Stomach (tissue), 4 donors: ENCODE results near the gene IFT172.

Source experiments
- EP300 ChIP-seq: sonication (generic); formaldehyde crosslinking; IDR thresholded peaks from one replicate; pipeline ENCODE4 v1.6.1; 2017; ENCODE audit warnings: antibody characterized with exemption
- POLR2A ChIP-seq, 4 donors: fragments of 450-650 bp; IDR thresholded peaks; one replicate each; pipeline ENCODE4 v1.6.1; 2016; ENCODE audit warnings: antibody characterized with exemption in 4 of 4, control low read depth in 2 of 4, mild to moderate bottlenecking in 1 of 4, moderate library complexity in 1 of 4
- POLR2AphosphoS5 ChIP-seq, 3 donors: sonication (generic); formaldehyde crosslinking; IDR thresholded peaks; one replicate each; pipeline ENCODE4 v1.6.1; 2016; ENCODE audit warnings: antibody characterized with exemption in 3 of 3
- TF ChIP-seq, protein P1 (sequence below), 7 experiments: fragments of 450-650 bp in 4 of 7; fragments of 200-600 bp in 3 of 7; sonication (generic) in 3 of 7; IDR thresholded peaks; one replicate each; pipeline ENCODE4 v1.5.1; 2016 to 2019; ENCODE audit warnings: antibody characterized with exemption in 7 of 7, control low read depth in 2 of 7, mild to moderate bottlenecking in 1 of 7

DNA sequence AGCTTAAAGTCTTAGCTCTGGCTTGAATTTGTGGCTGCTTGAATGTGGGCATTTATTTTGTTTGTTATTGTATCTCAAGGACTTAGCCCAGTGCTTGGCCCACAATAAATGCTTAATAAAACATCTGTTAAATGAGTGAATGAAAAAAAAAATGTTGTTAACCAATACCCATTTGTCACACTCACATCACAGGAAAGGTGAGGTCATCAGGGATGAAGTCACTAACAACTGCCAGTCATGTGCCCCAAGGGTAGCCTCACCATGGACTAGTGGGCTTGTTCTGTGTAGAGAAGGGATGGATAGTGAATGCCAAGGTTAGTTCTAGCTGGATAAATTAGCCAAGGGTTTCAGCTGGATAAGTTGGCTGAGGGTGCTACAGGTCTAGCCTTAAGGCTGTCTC lies 58.1 kb downstream of the IFT172 start:
- TF ChIP-seq, protein P1, sequence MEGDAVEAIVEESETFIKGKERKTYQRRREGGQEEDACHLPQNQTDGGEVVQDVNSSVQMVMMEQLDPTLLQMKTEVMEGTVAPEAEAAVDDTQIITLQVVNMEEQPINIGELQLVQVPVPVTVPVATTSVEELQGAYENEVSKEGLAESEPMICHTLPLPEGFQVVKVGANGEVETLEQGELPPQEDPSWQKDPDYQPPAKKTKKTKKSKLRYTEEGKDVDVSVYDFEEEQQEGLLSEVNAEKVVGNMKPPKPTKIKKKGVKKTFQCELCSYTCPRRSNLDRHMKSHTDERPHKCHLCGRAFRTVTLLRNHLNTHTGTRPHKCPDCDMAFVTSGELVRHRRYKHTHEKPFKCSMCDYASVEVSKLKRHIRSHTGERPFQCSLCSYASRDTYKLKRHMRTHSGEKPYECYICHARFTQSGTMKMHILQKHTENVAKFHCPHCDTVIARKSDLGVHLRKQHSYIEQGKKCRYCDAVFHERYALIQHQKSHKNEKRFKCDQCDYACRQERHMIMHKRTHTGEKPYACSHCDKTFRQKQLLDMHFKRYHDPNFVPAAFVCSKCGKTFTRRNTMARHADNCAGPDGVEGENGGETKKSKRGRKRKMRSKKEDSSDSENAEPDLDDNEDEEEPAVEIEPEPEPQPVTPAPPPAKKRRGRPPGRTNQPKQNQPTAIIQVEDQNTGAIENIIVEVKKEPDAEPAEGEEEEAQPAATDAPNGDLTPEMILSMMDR (IDR thresholded peaks at IDR 0.05), result no peak
- TF ChIP-seq EP300 (no peak), POLR2A (IDR thresholded peaks at IDR 0.05) (no peak), POLR2AphosphoS5 (IDR thresholded peaks at IDR 0.05) (no peak)
